Measurements from ENCODE around the gene QKI.

Gene QKI

DNA sequence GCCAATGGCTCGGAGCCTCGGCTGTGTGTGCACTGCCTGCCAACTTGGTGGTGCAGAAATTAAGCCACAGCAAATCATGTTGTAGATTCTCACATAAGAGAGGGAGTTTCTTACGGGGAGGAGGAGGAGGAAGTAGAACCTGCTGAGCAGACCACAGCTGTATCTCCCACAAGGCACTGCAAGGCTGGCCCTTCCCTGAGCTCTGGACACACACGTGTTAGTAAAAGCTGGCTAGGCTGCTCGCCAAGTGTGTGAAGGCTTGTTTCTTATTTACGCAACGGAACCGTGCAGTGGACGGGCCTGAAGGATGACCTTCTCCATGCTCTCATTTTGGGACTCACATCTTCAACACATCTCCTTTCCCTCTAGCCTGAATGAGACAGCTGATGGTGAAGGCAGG is 15.7 kb upstream of the QKI start:
- Histone ChIP-seq H3K27ac (no peak overlapping the region), H3K27me3 (no peaks in the 10 kb centered on the region), H3K9me3 (no peaks in the 10 kb centered on the region), H3K4me1 (peaks cover 0 to 5% (median 0%) of the 10 kb centered on the region in 4 donors), H3K4me3 (no peak overlapping the region), H3K36me3 (no peaks in the 10 kb centered on the region)
- DNase-seq: peak; percentile 66 to 73
- intact Hi-C loops (cut with DNase I; ENCODE audit: low total_unique reads): no loop called here
- TF ChIP-seq, protein P1, sequence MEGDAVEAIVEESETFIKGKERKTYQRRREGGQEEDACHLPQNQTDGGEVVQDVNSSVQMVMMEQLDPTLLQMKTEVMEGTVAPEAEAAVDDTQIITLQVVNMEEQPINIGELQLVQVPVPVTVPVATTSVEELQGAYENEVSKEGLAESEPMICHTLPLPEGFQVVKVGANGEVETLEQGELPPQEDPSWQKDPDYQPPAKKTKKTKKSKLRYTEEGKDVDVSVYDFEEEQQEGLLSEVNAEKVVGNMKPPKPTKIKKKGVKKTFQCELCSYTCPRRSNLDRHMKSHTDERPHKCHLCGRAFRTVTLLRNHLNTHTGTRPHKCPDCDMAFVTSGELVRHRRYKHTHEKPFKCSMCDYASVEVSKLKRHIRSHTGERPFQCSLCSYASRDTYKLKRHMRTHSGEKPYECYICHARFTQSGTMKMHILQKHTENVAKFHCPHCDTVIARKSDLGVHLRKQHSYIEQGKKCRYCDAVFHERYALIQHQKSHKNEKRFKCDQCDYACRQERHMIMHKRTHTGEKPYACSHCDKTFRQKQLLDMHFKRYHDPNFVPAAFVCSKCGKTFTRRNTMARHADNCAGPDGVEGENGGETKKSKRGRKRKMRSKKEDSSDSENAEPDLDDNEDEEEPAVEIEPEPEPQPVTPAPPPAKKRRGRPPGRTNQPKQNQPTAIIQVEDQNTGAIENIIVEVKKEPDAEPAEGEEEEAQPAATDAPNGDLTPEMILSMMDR (IDR thresholded peaks at IDR 0.05): no peak

DNA sequence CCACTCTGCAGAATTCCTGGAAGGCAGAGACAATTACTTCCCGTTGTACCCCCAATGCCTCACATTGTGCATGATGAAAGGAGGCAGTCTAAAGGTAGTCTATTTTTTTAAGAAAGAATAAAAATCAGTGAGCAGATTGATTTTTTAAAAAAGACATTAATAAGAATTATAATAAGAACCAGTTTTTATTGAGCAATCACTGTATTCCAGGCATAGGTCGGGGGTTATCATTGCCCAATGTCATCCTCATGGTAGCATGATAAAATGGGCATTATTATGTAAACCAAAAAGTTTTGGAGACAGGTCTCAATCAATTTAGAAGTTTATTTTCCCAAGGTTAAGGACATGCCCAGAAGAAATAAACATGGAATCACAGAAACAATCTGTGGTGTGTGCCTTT is 14.0 kb upstream of the QKI start:
- Histone ChIP-seq H3K36me3 (no peaks in the 10 kb centered on the region), H3K9me3 (no peaks in the 10 kb centered on the region), H3K4me1 (peaks cover 0 to 17% (median 11%) of the 10 kb centered on the region in 4 donors), H3K4me3 (no peak overlapping the region), H3K27ac (no peak overlapping the region), H3K27me3 (no peaks in the 10 kb centered on the region)
- TF ChIP-seq, protein P1 (IDR thresholded peaks at IDR 0.05): no peak
- intact Hi-C loops (cut with DNase I; ENCODE audit: low total_unique reads): loop anchor here (5.0 kb wide), 1 partner anchor 63 kb away; no protein-coding TSS in a partner anchor
- no peak for DNase-seq

DNA sequence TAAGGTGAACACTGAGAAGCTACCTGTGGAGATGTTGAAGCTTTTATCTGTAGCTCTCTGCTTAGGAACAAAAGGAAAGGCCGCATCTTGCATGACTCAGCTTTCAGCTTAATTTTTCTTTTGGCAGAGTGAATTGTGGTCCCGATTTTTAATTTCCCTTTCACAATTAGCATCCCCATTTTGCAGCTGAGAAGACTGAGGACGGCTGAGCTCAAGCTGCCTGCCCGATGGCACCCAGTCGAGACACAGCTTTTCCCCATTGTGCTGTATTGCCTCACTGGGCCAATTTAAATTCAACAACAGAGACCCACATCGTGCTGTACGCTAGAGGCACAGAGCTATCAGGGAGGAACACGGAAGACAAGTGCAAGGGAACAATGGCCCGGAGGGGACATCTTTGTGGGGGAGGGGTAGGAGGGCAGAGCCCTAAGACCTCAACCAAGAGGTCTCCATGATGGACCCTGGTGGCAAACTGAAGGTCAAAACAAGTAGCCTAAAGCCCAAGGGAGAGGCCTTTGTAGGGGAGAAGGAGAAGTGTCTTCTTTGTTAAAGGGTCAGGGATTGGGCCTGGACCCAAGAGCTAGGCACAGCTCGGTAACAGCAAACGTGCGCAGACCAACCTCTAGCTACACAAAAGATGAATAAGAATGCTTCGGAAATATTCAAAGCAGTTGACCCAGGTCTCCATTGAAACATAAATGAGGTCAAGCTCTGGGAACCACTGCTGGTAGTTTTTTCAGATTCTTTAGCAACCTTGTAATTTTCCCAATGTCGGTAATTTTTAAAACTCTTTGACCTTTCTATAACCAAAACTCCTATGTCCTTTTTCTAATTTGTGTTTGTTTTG is 13.3 kb upstream of the QKI start:
- TF ChIP-seq, protein P1 (IDR thresholded peaks at IDR 0.05): no peak
- no peaks in the 10 kb centered on the region for H3K9me3 ChIP-seq
- no peaks in the 10 kb centered on the region for H3K27me3 ChIP-seq
- H3K4me3 ChIP-seq: no peak overlapping the region
- no peaks in the 10 kb centered on the region for H3K36me3 ChIP-seq
- intact Hi-C loops (cut with DNase I; ENCODE audit: low total_unique reads): loop anchor here (5.0 kb wide), 1 partner anchor 64 kb away; no protein-coding TSS in a partner anchor
- H3K4me1 ChIP-seq: peaks cover 0 to 22% (median 15%) of the 10 kb centered on the region in 4 donors
- no peak overlapping the region for H3K27ac ChIP-seq
- DNase-seq: no peak

DNA sequence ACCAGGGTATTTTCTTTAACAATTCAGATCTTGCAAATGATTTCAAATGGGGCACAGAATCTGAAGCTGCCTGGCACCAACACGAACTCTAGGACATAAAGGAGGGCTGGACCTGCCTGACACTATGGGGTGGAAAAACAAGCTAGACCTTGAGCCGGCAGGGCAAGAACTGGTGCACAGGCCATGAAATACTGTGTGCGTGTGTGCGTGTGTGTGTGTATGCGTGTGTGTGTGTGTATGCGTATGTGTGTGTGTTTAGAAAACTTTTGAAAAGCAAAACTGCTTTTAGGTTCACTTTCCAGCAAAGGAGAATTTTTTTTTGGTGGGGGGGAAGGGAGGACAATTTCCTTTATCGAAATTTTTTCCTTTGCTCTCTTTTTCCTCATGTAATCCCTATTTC is 11.9 kb upstream of the QKI start:
- TF ChIP-seq, protein P1 (IDR thresholded peaks at IDR 0.05): no peak
- DNase-seq: no peak
- Histone ChIP-seq H3K4me3 (no peak overlapping the region), H3K27ac (no peak overlapping the region), H3K9me3 (no peaks in the 10 kb centered on the region), H3K27me3 (no peaks in the 10 kb centered on the region), H3K4me1 (peaks cover 0 to 26% (median 17%) of the 10 kb centered on the region in 4 donors), H3K36me3 (no peaks in the 10 kb centered on the region)
- intact Hi-C loops (cut with DNase I; ENCODE audit: low total_unique reads): loop anchor here (5.0 kb wide), 1 partner anchor 65 kb away; no protein-coding TSS in a partner anchor

DNA sequence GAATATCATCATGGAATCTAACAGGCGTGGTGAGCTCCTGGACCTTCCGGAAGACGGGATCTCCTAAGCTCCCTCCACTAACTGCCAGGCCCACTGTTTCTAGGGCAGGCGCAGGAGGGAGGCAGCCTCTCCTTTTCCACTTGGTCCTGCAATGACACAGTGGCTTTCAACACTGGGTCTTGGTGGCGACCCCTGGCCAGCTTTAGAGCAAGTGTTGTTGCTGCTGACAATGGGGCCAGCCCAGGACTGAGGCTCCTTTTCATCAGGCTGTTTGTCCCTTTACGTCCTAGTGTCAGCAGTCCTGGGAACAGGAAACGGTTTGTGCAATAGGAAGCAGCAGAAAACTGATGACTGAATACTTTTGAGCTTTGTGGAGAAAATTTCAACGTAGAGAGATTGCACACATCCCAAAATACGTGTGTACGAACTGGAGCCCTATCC is 9.7 kb upstream of the QKI start:
- no peak overlapping the region for H3K4me3 ChIP-seq
- peak; percentile 60 to 73 for DNase-seq

More for the DNA sequence above, 9.7 kb upstream of the QKI start:
- no peaks in the 10 kb centered on the region for H3K36me3 ChIP-seq
- no peaks in the 10 kb centered on the region for H3K27me3 ChIP-seq
- peaks cover 0 to 26% (median 17%) of the 10 kb centered on the region in 4 donors for H3K4me1 ChIP-seq
- H3K27ac ChIP-seq: peak overlapping the region; percentile 79 to 86
- intact Hi-C loops (cut with DNase I; ENCODE audit: low total_unique reads): loop anchor here (5.0 kb wide), 1 partner anchor 68 kb away; no protein-coding TSS in a partner anchor
- TF ChIP-seq, protein P1 (IDR thresholded peaks at IDR 0.05): no peak
- H3K9me3 ChIP-seq: no peaks in the 10 kb centered on the region

Data from tibial artery (tissue), 4 donors.